ENCODE data around the gene TFB2M.

DNA sequence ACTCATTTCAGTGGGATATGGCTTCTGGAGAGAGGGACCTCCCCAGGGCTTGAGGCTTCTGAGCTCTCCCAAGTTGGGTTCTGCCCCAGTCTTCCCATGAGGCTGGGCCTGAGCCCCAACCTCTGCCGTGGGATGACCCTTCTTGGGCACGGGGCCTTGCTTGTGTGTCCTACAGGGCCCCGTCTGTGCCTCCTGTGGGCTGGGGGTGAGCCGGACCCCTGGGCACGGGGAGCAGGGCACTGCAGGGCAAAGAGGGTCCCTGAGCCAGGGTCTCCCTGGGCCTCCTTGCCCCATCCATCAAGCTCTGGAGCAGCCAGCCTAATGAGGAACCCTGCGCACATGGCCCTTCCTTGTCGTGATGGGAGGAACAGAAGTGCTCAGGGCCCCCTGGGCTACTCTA is 53.8 kb downstream of the TFB2M start:
- TF ChIP-seq POLR2A (IDR thresholded peaks at IDR 0.05; ENCODE audit: low read depth, low read length) (no peak), TAF1 (IDR thresholded peaks at IDR 0.05; ENCODE audit: borderline replicate concordance, low read depth, low read length) (no peak)

Measured in GM12892 (cell line).